NB4 (cell line): Measurements from ENCODE around the gene PIK3CD.

ENCODE experiments used
- DNase-seq: peaks from one replicate; pipeline ENCODE4 v3.0.0; 2010; ENCODE audit warnings: low read depth
- H3K4me3 ChIP-seq: one replicate; pipeline ENCODE4 v1.5.1; 2011; ENCODE audit warnings: mild to moderate bottlenecking, low read depth, low read length, moderate library complexity
- CTCF ChIP-seq: IDR thresholded peaks from one replicate; pipeline ENCODE4 v1.5.1; 2012; ENCODE audit warnings: low read depth, low read length
- MAX ChIP-seq: IDR thresholded peaks from 2 replicates; pipeline ENCODE4 v1.6.1; 2011; ENCODE audit warnings: low read depth, low read length
- MYC ChIP-seq: IDR thresholded peaks from 2 replicates; pipeline ENCODE4 v1.6.1; 2011; ENCODE audit warnings: low read depth, low read length
- POLR2A ChIP-seq: IDR thresholded peaks from 2 replicates; pipeline ENCODE4 v1.6.1; 2011; ENCODE audit warnings: mild to moderate bottlenecking; ENCODE audit not compliant: insufficient read length; ENCODE audit errors: extremely low read depth

PIK3CD gene

GRCh38 chr1:9766759-9767442, 115.4 kb downstream of the PIK3CD start:
- no peak for DNase-seq
- H3K4me3 ChIP-seq: no peak overlapping the region
- TF ChIP-seq MYC (no peak), MAX (no peak), CTCF (no peak), POLR2A (no peak)

GRCh38 chr1:9767964-9768668, 116.6 kb downstream of the PIK3CD start:
- H3K4me3 ChIP-seq: no peak overlapping the region
- no peak for TF ChIP-seq MAX
- no peak for TF ChIP-seq POLR2A
- no peak for TF ChIP-seq CTCF
- TF ChIP-seq MYC: no peak
- peak; percentile 25 for DNase-seq

- TF ChIP-seq POLR2A (no peak), MAX (no peak), MYC (no peak), CTCF (no peak)
- no peak overlapping the region for H3K4me3 ChIP-seq
- DNase-seq: no peak
Observed at GRCh38 chr1:9768983-9769382, 117.5 kb downstream of the PIK3CD start.

GRCh38 chr1:9770298-9770697, 118.8 kb downstream of the PIK3CD start:
- no peak for DNase-seq
- no peak overlapping the region for H3K4me3 ChIP-seq
- TF ChIP-seq MYC (no peak), CTCF (no peak), POLR2A (no peak), MAX (no peak)

GRCh38 chr1:9774712-9775679, 123.5 kb downstream of the PIK3CD start:
- no peak for DNase-seq
- H3K4me3 ChIP-seq: no peak overlapping the region
- TF ChIP-seq POLR2A (no peak), CTCF (no peak), MAX (no peak), MYC (no peak)
